UCSD-AML1 (cell line): Measurements from ENCODE around the gene LHFPL4.

ENCODE experiments used
- DNase-seq: peaks from one replicate; lab custom pipeline; 2025; ENCODE audit not compliant: unreplicated experiment; lab: John Stamatoyannopoulos, UW

Gene LHFPL4

DNA sequence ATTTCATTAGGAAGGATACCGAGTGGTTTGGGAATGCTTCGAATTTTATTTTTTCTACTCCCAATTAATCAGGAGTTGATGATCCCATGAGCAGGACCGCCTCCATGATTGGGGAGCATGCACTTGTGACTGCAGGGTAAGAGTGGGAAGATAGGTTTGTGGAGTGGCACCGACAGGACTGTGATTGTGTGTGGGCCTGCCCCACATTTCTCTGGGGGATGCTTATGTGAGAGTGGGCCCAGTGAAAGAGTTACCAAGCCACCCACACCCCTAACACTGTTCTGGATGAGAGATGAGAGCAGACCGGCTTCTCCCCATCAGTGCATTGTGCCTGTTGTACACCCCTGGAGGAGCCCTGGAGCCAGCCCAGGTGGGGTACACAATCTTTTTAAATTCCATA lies 76.7 kb downstream of the LHFPL4 start:
- no peak for DNase-seq

DNA sequence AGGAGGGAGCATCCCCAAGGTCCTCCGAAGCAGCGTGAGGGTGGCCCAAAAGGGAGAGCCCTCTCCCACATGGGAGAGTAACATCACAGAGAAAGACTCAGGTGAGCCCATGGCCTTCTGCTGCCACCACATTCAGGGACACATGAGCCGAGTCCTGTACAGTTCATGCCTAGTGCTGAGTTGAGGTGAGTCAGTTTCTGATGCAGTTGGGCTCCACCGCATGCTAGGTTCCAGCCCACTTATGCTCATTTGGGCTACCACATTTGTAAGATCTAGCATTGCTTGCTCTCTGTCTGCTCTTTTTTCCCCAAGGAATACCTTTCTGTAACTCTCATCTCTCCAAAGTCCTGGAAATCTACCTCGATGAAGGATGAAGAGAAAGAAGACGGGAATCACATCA lies 79.1 kb downstream of the LHFPL4 start:
- DNase-seq = no peak

DNA sequence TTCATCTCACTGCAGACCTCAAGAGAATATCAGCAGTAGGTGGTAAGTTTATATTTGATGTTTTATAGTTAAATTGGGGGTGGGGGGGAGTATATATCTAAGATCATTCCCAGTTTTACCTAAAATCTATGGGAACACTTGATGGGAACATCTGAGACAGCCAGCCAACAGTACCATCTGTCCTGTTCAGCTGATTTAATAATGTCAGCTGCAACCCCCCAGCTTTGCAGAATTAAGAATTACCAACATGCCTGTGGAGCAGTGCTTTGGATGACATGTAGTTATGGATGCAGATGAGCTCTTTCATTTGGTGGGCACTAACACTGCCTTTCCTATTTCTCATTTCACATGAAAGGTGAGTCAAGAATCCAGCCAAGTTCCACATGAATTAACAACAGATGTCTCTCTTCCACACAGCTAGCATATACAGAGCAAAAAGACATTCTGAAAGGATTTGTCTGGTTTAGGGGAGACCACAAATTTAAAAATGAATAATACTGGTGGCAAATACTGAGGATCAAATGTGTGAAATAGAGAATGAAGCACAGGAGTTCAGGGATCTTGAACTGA lies 80.0 kb downstream of the LHFPL4 start:
- no peak for DNase-seq

DNA sequence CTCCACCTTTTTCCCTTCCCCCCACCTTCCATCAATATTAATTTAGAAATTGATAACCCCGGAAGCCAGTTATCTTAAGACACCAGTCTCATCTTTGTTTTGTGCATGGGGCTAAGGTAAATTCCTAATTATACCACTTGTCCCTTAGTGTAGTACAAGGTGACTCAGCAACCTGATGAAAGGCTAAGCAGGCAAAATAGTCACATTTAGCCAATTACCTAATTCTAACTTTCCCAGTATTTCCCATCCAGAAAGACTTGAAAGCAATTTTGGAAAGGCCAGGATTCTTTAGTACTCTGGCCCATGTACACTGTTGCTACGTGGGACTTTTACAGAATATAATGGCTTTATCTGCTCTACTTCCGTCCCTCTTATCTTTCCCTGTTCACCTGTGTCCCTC lies 83.6 kb downstream of the LHFPL4 start:
- DNase-seq = no peak

DNA sequence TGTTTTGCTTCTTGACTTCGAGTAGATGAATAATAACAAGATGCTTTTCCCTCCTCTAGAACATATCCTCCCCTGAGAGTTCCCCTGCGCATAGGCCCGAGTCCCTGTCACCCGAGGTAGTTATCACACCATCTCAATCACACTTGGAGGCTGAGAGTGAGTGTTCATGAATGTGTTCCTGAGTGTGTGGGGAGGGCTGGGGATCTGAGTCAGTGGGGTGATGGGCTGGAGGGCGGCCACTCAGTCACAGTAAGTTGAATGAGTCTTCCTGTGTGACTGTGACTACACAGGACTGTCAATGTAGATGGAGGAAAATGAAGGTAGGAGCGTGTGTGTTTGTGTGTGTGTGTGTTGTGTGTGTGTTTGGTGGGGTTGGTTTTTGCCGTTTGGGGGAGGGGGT lies 85.2 kb downstream of the LHFPL4 start:
- DNase-seq = no peak

DNA sequence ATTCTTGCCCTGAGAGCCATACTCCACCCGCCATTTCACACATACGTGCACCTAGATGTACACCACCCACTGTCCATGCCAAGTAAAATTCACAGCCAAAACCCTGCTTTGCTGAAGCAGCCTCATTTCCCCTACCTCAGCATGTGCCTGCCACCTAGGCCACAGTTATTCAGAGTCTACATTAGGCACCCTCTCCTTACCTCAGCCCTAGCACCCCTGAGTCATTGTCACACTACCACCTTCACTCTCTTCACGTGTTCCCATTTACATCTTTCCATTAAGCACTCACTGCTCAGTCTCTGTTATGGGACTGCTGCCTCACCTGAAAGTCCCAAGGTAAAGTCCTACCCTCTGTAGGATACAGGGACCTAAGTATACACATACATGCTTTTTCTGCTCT lies 86.2 kb downstream of the LHFPL4 start:
- DNase-seq = no peak

DNA sequence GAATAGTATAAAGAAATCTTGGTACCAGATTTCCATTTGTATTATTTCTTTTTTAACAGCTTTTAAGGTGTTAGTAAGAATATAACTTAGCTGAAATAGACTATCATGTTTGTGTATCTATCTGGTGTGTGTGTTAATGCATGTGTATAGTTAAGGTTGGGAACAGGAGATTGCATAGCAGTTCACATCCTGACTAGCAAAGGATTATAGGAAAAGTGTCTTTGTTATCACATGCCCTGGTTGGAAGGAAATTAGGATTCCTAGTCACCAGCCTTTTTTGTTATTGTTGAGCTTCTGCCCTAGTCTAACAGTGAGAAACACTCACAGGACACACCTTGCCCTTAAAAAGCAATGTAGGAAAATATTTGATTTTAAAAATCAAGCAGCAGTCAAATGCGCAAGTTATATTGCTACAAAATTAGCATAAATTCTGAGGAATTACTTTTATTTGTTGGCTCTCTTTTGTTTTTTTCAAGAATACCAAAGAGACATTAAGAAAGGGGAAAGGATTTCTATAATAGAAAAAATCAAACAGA lies 98.0 kb downstream of the LHFPL4 start:
- DNase-seq = no peak

DNA sequence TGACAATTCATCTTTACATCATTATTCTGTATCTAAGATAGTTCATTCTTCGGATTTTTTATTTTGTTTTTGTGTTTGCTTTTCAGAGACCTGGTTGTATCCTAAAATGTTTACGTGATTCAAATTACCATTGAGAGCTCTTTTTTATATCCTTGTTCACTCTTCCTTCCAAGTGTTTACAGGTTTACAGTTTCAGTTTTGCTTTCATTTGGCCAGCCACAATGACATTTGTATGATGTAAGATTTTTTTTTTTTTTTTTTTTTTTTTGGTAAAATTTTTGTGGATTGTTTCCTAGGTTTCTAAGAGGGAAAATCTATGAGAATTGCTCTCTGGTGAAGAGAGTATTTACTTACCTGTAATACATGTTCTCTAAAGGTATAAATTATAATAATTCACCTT lies 101.2 kb downstream of the LHFPL4 start:
- no peak for DNase-seq

DNA sequence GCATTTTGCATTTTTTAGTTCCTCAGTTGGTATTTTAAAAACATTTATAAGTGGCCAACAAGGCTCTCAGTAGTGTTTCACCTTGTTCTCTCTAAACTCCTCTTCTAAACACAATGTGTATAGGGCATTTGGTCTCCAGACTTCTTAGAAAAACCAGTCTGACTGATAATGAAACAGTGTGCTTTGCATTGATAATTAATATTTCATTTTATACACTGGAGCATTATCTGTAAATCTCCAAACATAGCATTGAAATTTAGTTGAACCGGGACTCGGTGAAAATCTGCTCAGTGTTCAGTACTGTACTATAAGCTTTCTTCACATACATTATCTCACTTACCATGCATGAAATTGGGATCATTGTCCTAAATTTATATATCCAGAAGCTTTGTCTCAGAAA lies 102.6 kb downstream of the LHFPL4 start:
- no peak for DNase-seq

DNA sequence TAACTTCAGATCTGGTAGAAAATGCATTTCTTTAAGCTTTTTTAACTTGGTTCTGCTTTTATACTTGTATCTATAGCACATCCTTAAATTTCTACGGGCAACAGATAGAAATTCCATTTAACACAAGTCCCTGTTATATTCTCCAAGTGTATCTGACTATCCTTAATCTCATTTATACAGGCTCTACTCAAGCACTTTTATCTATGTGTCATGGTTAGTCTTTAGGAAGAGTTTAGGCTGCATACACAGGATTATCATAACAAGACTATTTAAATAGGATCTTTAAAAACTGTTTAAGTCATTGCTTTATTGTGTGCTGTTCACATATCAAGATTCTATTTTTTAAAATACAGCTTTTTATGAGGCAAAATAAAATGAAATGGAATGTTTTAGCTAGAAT lies 103.5 kb downstream of the LHFPL4 start:
- no peak for DNase-seq

DNA sequence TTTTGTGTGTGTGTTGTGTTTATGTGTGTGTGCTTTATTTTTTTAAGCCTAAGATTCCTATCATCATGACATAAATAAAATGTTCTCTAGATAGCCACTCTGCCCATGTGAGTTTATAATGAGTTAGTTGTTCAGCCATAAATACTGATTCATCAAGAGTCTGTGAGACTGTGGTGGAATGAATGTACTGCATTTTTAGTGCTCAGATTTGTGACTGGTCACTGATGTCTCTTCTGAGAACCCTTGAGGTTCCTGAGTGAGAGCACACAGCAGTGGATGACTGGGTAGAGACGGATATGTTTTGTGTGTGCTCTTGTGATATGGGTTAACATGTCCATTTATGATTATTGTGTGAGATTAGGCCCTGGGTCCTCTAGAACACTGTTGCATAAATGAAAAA lies 105.0 kb downstream of the LHFPL4 start:
- no peak for DNase-seq
